Stomach (tissue), 4 donors: ENCODE results near the gene KRT17.

Experiments used
- CTCF ChIP-seq, 7 experiments: fragments of 450-650 bp in 4 of 7; fragments of 200-600 bp in 3 of 7; sonication (generic) in 3 of 7; IDR thresholded peaks; one replicate each; pipeline ENCODE4 v1.5.1; 2016 to 2019; ENCODE audit warnings: antibody characterized with exemption in 7 of 7, control low read depth in 2 of 7, mild to moderate bottlenecking in 1 of 7
- EP300 ChIP-seq: sonication (generic); formaldehyde crosslinking; IDR thresholded peaks from one replicate; pipeline ENCODE4 v1.6.1; 2017; ENCODE audit warnings: antibody characterized with exemption
- POLR2A ChIP-seq, 4 donors: fragments of 450-650 bp; IDR thresholded peaks; one replicate each; pipeline ENCODE4 v1.6.1; 2016; ENCODE audit warnings: antibody characterized with exemption in 4 of 4, control low read depth in 2 of 4, mild to moderate bottlenecking in 1 of 4, moderate library complexity in 1 of 4

DNA sequence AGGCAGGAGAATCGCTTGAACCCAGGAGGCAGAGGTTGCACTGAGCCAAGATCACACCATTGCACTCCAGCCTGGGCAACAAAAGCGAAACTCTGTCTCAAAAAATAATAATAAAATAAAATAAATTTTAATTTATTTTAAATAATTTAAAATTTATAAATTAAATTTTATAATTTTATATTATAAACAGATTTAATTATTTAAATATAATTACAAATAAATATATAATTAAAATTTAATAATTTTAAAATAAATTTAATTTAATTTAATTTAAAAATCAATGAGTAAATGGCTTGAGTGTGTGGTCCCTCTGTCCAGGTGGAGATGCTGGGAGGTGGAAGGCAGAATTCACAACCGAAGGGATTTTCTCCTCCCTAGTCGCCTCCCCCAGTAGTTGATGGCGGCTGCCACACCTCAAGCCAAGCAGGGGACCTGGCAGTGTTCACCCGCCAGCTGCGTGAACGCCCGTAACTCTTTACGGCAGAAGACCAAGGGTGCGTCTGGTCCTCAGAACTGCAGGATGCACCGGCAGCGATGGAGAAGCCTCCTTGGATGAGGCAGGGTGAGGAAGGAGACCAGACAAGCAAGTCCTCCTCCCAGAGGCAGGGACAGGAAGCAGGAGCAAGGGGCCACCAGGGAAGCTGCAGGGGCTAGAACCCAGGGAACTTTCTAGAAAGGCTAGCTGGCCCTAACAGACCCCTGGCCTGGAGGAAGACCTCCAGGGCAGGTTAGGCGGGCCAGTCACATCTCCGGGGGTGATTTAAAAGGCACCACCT, 22.9 kb upstream of the KRT17 start:
- TF ChIP-seq CTCF (IDR thresholded peaks at IDR 0.05) (no peak), POLR2A (IDR thresholded peaks at IDR 0.05) (no peak), EP300 (no peak)
